ENCODE results near the gene COPG2.

COPG2 gene

DNA sequence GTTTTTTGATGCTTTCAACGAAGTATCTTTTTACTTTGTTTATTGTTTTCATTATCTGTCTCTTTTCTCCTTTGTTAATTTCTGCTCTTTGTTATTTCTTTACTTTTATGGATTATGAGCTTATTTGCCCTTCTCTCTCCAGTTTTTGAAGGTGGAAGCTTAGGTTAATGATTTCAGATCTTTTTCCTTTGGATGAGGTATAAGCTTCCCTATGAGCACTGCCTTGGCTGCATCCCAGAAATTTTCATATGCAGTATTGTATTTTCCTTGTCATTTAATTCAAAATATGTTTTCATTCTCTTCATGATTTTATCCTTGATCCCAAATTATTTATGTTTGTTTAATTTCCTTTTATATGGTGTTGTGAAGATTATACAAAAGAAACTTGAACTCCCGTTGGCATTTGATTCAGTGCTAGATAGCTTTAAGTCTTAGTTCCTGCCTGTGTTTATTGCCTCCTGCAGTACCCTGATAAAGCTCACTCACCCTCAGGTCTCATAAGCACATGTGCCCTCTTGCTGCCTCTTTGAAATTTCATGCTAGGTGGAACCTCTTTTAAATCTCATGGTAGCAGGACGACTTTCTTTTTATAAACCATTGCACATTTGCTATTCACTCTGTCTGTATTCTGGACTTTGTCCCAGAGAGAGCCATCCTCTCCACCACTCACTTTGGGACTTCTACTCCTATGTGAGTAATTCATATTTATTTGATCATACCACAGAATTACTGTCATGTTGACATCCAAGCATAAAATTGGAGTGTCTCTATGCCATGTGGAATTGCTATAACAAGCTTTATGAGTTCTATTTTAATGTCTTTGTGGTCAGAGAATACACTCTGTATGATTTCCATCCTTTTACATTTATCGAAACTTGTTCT lies 204.8 kb downstream of the COPG2 start:
- DNase-seq = peak; percentile 90

GRCh38 chr7:130461272-130461671 lies 207.3 kb downstream of the COPG2 start:
- no peak for DNase-seq

- peak; percentile 52 for DNase-seq
Observed at GRCh38 chr7:130458257-130458656, 210.3 kb downstream of the COPG2 start.
